Natural killer cell treated with Interleukin-12 subunit alpha and Interleukin-12 subunit beta and Interleukin-15 and Interleukin-18, amount 100 ng/mL, for 72 hours (primary cell): ENCODE measurements around the gene CCDC170. TPM values are rescaled to one million over a fixed set of nuclear protein-coding genes. Genes with fewer than 3 reads are reported as not detected.

Experiments used
- ATAC-seq, 2 donors: fragments of 150-1000 bp; cut with Tn5 transposase in 1 of 2; sonication (Bioruptor Pico), chemical (Tn5 transposase) in 1 of 2; 2 replicates each; pipeline ENCODE4 v1.10.0; 2021
- DNase-seq: peaks from one replicate; pipeline ENCODE4 v3.0.0; 2022; ENCODE audit warnings: low spot score
- H3K27ac Mint-ChIP-seq, 2 donors: 1 replicate in 1 of 2; 2 replicates in 1 of 2; pipeline ENCODE4 v1.8.0; 2022; ENCODE audit warnings: mixed read lengths in 2 of 2, mild to moderate bottlenecking in 1 of 2, moderate library complexity in 1 of 2
- H3K27me3 Mint-ChIP-seq, 2 donors: 1 replicate in 1 of 2; 2 replicates in 1 of 2; pipeline ENCODE4 v1.8.0; 2022; ENCODE audit warnings: mixed read lengths in 2 of 2
- H3K36me3 Mint-ChIP-seq: one replicate; pipeline ENCODE4 v1.8.0; 2022; ENCODE audit warnings: mixed read lengths
- H3K4me1 Mint-ChIP-seq, 2 donors: 1 replicate in 1 of 2; 2 replicates in 1 of 2; pipeline ENCODE4 v1.8.0; 2022; ENCODE audit warnings: low read depth in 2 of 2, mixed read lengths in 2 of 2, mild to moderate bottlenecking in 1 of 2
- H3K4me3 Mint-ChIP-seq: one replicate; pipeline ENCODE4 v1.8.0; 2022; ENCODE audit warnings: mixed read lengths
- H3K9me3 Mint-ChIP-seq: 2 replicates; pipeline ENCODE4 v1.8.0; 2022; ENCODE audit warnings: mixed read lengths
- total RNA-seq, 2 donors: library from RNA; stranded (reverse); gene quantifications; one replicate each; pipeline ENCODE4 v1.2.3, GENCODE V29; 2022

Gene CCDC170
- total RNA-seq, 2 donors from 2014 or later: not detected

- no peak for ATAC-seq
- no peaks in the 10 kb centered on the region for H3K27me3 Mint-ChIP-seq
- no peaks in the 10 kb centered on the region for H3K36me3 Mint-ChIP-seq
- H3K27ac Mint-ChIP-seq: no peak overlapping the region
- H3K9me3 Mint-ChIP-seq: no peaks in the 10 kb centered on the region
- no peak overlapping the region for H3K4me3 Mint-ChIP-seq
- no peak for DNase-seq
- peaks cover 19 to 22% of the 10 kb centered on the region in 2 donors for H3K4me1 Mint-ChIP-seq
These were observed 16.1 kb upstream of the CCDC170 start for GRCh38 chr6:151477726-151478125.

GRCh38 chr6:151478670-151479069 lies 15.1 kb upstream of the CCDC170 start:
- no peak for ATAC-seq
- H3K9me3 Mint-ChIP-seq: no peaks in the 10 kb centered on the region
- DNase-seq: no peak
- H3K4me3 Mint-ChIP-seq: no peak overlapping the region
- H3K27ac Mint-ChIP-seq: no peak overlapping the region
- peaks cover 23% of the 10 kb centered on the region in 2 donors for H3K4me1 Mint-ChIP-seq
- H3K36me3 Mint-ChIP-seq: no peaks in the 10 kb centered on the region
- no peaks in the 10 kb centered on the region for H3K27me3 Mint-ChIP-seq

- H3K4me3 Mint-ChIP-seq: peak overlapping the region; percentile 78
- peak in 1 of 2 donors; percentile 54 for ATAC-seq
These were observed 12.0 kb upstream of the CCDC170 start for GRCh38 chr6:151481786-151482185.

GRCh38 chr6:151482290-151482689 lies 11.5 kb upstream of the CCDC170 start:
- no peaks in the 10 kb centered on the region for H3K36me3 Mint-ChIP-seq
- H3K27me3 Mint-ChIP-seq: peaks cover 0 to 3% of the 10 kb centered on the region in 2 donors
- peak; percentile 44 to 59 for ATAC-seq
- peak overlapping the region; percentile 89 to 95 for H3K27ac Mint-ChIP-seq
- no peaks in the 10 kb centered on the region for H3K9me3 Mint-ChIP-seq
- DNase-seq: no peak
- H3K4me3 Mint-ChIP-seq: peak overlapping the region; percentile 78
- H3K4me1 Mint-ChIP-seq: peaks cover 24 to 25% of the 10 kb centered on the region in 2 donors

More at GRCh38 chr6:151481786-151482185, 12.0 kb upstream of the CCDC170 start:
- DNase-seq: no peak
- Mint-ChIP-seq H3K36me3 (no peaks in the 10 kb centered on the region), H3K27ac (peak overlapping the region; percentile 89 to 95), H3K4me1 (peaks cover 24 to 25% of the 10 kb centered on the region in 2 donors), H3K9me3 (no peaks in the 10 kb centered on the region), H3K27me3 (peaks cover 0 to 3% of the 10 kb centered on the region in 2 donors)

GRCh38 chr6:151483994-151484393 lies 9.8 kb upstream of the CCDC170 start:
- peaks cover 0 to 3% of the 10 kb centered on the region in 2 donors for H3K27me3 Mint-ChIP-seq
- peaks cover 24 to 25% of the 10 kb centered on the region in 2 donors for H3K4me1 Mint-ChIP-seq
- DNase-seq (no peak), ATAC-seq (no peak)
- no peaks in the 10 kb centered on the region for H3K36me3 Mint-ChIP-seq
- H3K9me3 Mint-ChIP-seq: no peaks in the 10 kb centered on the region
- no peak overlapping the region for H3K4me3 Mint-ChIP-seq
- peak overlapping the region in 1 of 2 donors; percentile 95 for H3K27ac Mint-ChIP-seq

GRCh38 chr6:151488226-151488625 lies 5.6 kb upstream of the CCDC170 start:
- H3K4me1 Mint-ChIP-seq: peaks cover 6 to 9% of the 10 kb centered on the region in 2 donors
- H3K36me3 Mint-ChIP-seq: no peaks in the 10 kb centered on the region
- ATAC-seq: no peak
- DNase-seq: no peak
- H3K27me3 Mint-ChIP-seq: peaks cover 9 to 12% of the 10 kb centered on the region in 2 donors
- no peaks in the 10 kb centered on the region for H3K9me3 Mint-ChIP-seq
- no peak overlapping the region for H3K4me3 Mint-ChIP-seq
- no peak overlapping the region for H3K27ac Mint-ChIP-seq

- H3K27me3 Mint-ChIP-seq: peaks cover 24 to 32% of the 10 kb centered on the region in 2 donors
- no peak for ATAC-seq
These were observed 2.8 kb upstream of the CCDC170 start for GRCh38 chr6:151490996-151491395.

GRCh38 chr6:151493161-151493803 lies 535 bp upstream of the CCDC170 start:
- DNase-seq (no peak), ATAC-seq (no peak)
- Mint-ChIP-seq H3K36me3 (no peaks in the 10 kb centered on the region), H3K9me3 (no peaks in the 10 kb centered on the region), H3K27me3 (peaks cover 26 to 39% of the 10 kb centered on the region in 2 donors), H3K4me3 (peak overlapping the region; percentile 2), H3K4me1 (peaks cover 10 to 15% of the 10 kb centered on the region in 2 donors), H3K27ac (no peak overlapping the region)

More at GRCh38 chr6:151490996-151491395, 2.8 kb upstream of the CCDC170 start:
- Mint-ChIP-seq H3K27ac (no peak overlapping the region), H3K36me3 (no peaks in the 10 kb centered on the region), H3K4me3 (no peak overlapping the region), H3K9me3 (no peaks in the 10 kb centered on the region), H3K4me1 (peaks cover 8 to 12% of the 10 kb centered on the region in 2 donors)
- no peak for DNase-seq

- peaks cover 15 to 21% of the 10 kb centered on the region in 2 donors for H3K4me1 Mint-ChIP-seq
- no peaks in the 10 kb centered on the region for H3K36me3 Mint-ChIP-seq
- no peaks in the 10 kb centered on the region for H3K9me3 Mint-ChIP-seq
- DNase-seq: no peak
- H3K27me3 Mint-ChIP-seq: peaks cover 26 to 39% of the 10 kb centered on the region in 2 donors
- no peak for ATAC-seq
- H3K4me3 Mint-ChIP-seq: peak overlapping the region; percentile 68
- no peak overlapping the region for H3K27ac Mint-ChIP-seq
These were observed 568 bp downstream of the CCDC170 start for GRCh38 chr6:151494235-151494935.

GRCh38 chr6:151494936-151495320 lies 1.1 kb downstream of the CCDC170 start:
- H3K36me3 Mint-ChIP-seq: no peaks in the 10 kb centered on the region
- DNase-seq: no peak
- no peak overlapping the region for H3K27ac Mint-ChIP-seq
- H3K27me3 Mint-ChIP-seq: peaks cover 32 to 45% of the 10 kb centered on the region in 2 donors
- no peaks in the 10 kb centered on the region for H3K9me3 Mint-ChIP-seq
- peak overlapping the region; percentile 68 for H3K4me3 Mint-ChIP-seq
- ATAC-seq: no peak
- H3K4me1 Mint-ChIP-seq: peaks cover 15 to 27% of the 10 kb centered on the region in 2 donors

- no peak for ATAC-seq
- no peaks in the 10 kb centered on the region for H3K36me3 Mint-ChIP-seq
- H3K4me3 Mint-ChIP-seq: peak overlapping the region; percentile 42
- H3K27me3 Mint-ChIP-seq: peaks cover 35 to 49% of the 10 kb centered on the region in 2 donors
- no peaks in the 10 kb centered on the region for H3K9me3 Mint-ChIP-seq
- H3K4me1 Mint-ChIP-seq: peaks cover 15 to 30% of the 10 kb centered on the region in 2 donors
- no peak for DNase-seq
- no peak overlapping the region for H3K27ac Mint-ChIP-seq
These were observed 1.6 kb downstream of the CCDC170 start for GRCh38 chr6:151495380-151495779.

- H3K4me3 Mint-ChIP-seq: no peak overlapping the region
These were observed 4.1 kb downstream of the CCDC170 start for GRCh38 chr6:151497905-151498304.

GRCh38 chr6:151498327-151498726 lies 4.5 kb downstream of the CCDC170 start:
- H3K4me1 Mint-ChIP-seq: peaks cover 15 to 28% of the 10 kb centered on the region in 2 donors
- peak overlapping the region; percentile 29 to 36 for H3K27ac Mint-ChIP-seq
- H3K9me3 Mint-ChIP-seq: no peaks in the 10 kb centered on the region
- H3K36me3 Mint-ChIP-seq: no peaks in the 10 kb centered on the region
- DNase-seq (no peak), ATAC-seq (peak; percentile 87 to 90)
- peaks cover 31 to 49% of the 10 kb centered on the region in 2 donors for H3K27me3 Mint-ChIP-seq
- peak overlapping the region; percentile 40 for H3K4me3 Mint-ChIP-seq

More at GRCh38 chr6:151497905-151498304, 4.1 kb downstream of the CCDC170 start:
- DNase-seq (no peak), ATAC-seq (peak in 1 of 2 donors; percentile 64)
- H3K36me3 Mint-ChIP-seq: no peaks in the 10 kb centered on the region
- H3K27me3 Mint-ChIP-seq: peaks cover 35 to 53% of the 10 kb centered on the region in 2 donors
- H3K4me1 Mint-ChIP-seq: peaks cover 15 to 30% of the 10 kb centered on the region in 2 donors
- H3K27ac Mint-ChIP-seq: peak overlapping the region; percentile 29 to 36
- no peaks in the 10 kb centered on the region for H3K9me3 Mint-ChIP-seq

- peaks cover 32 to 44% of the 10 kb centered on the region in 2 donors for H3K27me3 Mint-ChIP-seq
- H3K27ac Mint-ChIP-seq: no peak overlapping the region
- ATAC-seq (no peak), DNase-seq (no peak)
- H3K36me3 Mint-ChIP-seq: no peaks in the 10 kb centered on the region
- no peaks in the 10 kb centered on the region for H3K9me3 Mint-ChIP-seq
- H3K4me1 Mint-ChIP-seq: peaks cover 12 to 25% of the 10 kb centered on the region in 2 donors
- H3K4me3 Mint-ChIP-seq: no peak overlapping the region
These were observed 5.7 kb downstream of the CCDC170 start for GRCh38 chr6:151499551-151499950.
